Stimulated activated CD4-positive, alpha-beta T cell treated with anti-CD3 and anti-CD28 coated beads, Interleukin-1b, Interleukin-23, amount 100 ng/mL, for 4 hours (primary cell): ENCODE results near the gene CATSPER3.

ENCODE experiments used
- DNase-seq, 2 donors: peaks; one replicate each; pipeline ENCODE4 v3.0.0-alpha.2; 2020; ENCODE audit warnings: low read depth in 2 of 2

The CATSPER3 gene

DNA sequence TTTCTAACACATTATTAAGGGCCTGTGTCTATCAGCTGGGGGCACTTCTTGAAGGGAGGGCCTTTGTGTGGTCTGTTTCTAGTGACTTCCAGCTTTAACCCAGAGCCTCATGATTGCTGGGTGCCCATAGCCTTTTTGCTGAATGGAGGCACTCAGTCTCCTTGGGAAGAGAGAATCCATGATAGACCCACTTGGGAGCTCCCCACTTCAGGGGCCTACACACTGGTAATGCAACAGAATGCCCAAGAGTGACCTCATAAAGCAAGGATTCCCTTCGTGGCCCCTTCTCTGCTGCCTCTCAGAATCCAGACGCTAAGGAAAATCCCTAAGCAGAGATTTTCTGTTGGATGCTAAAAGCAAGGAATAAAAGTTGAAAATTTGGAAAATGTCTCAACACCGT lies at the start of gene CATSPER3:
Gene CATSPER3 (plus strand): TSS at position 301 of the 400 bp plus-strand sequence. CDS start 85 bp downstream, at position 386.
- no peak for DNase-seq

DNA sequence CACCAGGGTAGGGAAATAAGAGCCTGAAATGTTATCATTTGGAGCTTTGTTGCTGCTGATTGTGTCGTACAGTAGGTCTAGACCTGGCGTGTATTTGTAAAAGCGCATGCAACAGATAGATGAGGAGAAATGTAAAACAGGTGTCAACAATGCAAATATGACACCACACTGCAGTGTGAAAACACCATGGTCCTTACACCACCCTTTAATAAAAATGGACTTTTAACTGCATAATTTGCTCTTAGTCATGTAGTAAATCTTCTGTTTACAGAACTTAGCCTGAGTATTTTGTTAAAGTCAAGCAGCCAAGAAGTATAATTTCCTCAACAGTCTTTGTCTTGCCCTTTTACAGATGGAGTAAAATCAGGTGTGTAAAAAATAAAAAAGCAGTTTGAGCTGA lies 48.8 kb upstream of the CATSPER3 start:
- no peak for DNase-seq

DNA sequence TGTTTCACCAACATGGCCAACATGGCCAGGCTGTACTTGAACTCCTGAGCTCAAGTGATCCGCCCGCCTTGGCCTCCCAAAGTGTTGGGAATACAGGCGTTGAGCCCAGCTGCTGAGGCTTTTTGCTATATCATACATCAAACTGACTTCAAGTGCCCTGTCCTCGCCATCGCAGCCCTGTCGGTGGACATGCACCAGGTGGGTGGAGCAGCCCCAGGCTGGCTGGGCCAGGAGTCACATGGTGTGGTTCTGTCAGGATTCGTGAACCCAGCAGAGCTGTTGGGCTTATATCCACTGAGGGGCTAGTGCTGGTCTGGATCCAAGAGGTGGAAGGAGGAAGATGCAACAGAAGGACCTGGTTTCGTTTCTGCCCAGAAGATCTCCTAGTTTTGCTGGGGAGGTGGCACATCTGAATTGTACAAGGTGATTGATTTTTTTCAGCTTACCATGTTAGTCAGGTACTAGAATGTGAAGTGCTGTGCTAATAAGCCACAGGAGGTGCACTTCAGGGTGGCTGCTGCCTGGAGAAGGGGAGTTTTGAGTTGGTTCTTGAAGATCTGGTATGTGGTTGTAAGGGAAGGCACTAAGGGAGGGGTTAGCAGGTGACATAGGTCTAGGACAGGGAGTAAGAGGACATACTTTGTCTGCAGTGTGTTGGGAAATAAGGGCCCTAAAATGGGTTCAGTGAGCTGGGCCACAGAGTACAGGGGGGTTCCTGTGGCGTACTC lies 46.7 kb upstream of the CATSPER3 start:
- no peak for DNase-seq

DNA sequence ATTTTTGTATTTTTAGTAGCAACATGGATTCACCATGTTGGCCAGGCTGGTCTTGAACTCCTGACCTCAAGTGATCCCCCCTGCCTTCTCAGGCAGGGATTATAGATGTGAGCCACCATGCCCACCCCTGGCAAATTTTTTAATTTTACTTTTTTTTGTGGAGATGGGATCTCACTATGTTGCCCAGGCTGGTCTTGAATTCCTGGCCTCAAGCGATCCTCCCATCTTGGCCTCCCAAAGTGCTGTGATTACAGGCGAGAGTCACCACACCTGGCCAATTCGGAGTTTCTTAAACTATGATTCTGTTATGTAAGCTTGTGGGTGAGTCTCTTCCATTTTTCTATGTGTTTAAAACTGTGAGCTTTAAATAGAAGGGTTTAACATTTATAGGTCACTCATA lies 35.2 kb upstream of the CATSPER3 start:
- DNase-seq, result no peak

DNA sequence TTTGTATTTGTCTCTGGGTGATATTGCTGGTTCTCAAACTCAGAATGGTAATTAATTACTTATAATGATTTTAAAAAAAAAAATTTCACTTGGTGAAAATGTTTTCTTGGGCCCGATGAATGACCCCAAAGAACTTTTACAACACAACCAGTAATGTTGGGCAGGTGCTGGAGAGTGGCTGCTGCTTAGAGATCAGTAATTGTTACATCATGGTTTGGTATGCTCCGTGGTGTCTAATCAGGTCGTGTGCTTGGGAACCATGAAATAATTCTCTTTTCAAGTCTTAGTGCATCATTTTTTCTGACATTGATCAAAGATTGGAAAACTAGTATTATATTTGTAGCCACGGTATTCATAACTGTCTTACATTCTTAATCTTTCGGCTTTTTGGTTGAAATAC lies 33.5 kb upstream of the CATSPER3 start:
- no peak for DNase-seq

DNA sequence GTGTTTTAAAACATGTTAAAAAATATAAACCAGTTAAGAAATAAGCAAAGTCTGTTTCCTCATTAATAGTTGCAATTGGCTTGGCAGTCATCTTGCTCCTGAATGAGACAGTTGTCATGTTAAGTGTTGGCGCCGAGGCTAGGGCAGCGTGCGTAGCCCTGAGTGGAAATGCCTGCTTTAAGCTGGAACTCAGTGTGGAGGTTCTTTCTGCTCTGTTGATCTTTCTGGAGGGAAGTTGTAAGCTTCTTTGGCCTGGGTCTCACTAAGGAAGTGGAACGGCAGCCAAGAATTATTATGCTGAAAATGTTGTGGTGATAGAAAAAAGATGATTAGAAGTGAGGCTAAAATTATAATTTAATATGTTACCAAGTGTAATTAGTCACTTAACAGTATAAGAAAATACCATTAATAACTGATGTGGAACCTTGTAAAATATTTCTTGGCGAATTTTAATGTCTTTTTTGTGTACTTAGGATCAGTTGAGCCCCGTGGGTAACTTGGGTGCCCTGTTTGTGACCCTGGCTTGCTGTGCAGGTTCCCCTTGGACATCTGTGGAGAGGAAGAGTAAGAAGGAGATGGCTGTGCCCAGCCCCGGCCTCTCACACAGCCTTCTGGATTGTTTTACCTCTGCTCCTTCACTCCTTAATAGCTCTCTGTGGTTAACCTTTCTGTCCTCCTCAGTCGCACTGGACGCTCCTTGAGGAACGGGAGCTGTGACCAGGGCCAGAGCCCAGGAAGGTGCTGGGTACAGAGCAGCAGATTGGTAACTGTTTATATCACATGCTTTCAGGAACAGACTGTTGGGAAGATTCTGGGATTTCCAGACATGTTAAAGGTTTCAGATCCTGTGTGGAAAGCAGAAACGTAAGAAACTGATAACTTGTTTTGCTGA lies 31.8 kb upstream of the CATSPER3 start:
- no peak for DNase-seq

DNA sequence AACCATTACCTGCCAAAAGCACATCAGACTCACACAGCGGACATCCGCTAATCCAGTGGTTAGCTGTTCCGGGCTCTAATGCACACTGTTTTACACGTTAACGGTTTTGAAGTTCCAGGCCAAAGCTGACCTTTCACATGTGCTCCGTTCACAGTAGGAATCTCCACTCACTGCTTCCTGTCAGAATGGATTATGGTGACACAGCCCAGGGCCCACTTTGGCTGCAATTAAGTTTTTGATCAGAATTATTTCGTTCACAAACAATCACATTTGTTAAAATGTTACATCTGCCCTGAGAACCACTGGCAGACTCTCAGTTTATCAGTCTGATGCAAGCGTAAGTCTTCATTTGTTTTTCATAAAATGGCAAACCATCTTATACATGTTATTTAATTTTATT lies 30.2 kb upstream of the CATSPER3 start:
- no peak for DNase-seq

DNA sequence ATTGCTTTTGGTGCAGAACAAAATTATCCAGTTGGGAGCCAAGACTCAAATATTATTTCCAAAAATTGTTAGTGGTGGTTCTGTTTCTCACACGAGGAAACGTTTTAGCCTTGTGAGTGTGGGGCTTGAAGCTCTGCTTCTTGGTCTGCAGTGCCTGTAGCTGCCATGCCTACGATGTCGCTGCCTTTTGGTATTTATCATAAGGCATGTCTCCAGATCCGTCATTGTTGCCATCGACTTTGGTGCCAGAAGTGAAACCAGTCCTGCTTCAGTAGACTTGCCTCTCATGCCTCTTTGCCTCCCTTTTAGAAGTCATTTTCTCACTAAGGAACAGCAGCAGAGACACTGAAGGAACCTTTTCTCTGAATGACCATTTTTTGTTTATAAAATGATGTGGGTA lies 29.7 kb upstream of the CATSPER3 start:
- DNase-seq, result no peak

DNA sequence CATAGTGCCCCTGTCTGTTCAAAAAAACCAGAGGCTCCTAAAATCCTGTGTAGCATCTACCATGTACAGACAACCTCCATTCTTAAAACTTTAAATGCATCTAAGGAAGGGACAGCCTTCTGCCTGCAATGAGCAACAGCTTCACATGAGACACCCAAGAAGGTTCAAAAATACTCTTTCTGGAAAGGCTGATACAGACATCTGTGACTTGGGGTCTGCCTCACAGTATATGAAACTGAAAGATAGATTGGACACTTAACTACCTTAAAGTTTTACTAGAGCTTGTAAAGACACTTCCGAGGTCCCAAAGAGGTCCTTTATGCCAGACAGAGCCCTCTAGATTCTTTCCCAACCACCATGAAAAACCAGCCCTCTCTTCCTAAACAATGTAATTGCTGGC lies 28.2 kb upstream of the CATSPER3 start:
- DNase-seq, result no peak

DNA sequence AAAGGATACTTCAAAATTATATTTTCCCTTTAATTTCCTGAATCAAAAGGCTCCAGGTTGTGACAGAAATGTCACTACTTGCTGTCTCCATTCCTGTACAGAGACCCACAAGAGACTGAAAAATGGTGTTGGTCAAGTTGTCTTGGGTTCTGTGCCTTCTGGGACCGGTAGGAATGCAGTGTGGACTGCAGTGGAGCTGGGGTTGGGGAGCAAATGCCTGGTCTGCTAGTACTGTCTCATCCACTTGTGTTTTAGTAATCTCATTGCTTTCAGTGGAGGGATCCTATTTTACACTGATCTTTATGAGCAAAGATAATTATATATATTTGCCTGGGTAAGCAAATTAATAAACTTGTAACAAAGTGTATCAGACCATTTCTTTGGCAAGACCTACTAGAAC lies 24.2 kb upstream of the CATSPER3 start:
- DNase-seq, result no peak

DNA sequence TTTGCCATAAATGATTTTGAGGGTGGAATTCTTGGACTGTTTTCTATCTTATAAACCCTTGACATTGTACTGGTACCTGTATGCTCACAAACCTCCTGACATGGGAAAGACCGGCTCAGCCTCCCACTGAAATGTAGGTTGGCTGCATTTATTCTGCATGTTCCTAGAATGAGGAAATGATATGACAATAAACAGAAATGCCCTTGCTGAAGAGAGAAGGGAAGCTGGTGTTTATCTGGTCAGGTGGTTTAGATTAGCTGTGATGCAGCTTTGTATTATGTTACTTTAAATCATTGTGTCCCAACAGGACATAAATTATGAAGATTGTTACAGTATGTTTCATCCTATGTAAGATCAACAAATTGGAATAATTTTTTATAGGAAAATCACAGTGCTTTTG lies 23.1 kb upstream of the CATSPER3 start:
- no peak for DNase-seq

DNA sequence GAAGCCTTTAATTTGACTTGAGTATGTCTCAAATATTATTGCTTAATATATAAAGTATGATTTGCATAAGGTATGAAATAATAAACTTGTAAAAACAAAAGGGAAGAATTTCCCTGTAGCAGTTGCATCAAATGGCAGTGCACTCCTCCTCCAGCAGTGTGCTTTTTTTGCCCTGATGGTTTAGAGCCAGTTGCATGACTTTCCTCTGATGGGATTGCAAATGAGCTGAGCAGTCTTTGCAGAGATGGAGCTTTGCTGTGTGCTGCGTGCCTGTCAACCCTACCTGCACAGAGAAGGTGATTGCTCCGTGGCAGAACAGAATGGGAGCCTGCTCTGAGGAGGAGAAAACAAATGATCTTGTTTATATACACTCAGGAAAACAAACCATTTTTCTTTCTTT lies 22.7 kb upstream of the CATSPER3 start:
- no peak for DNase-seq

DNA sequence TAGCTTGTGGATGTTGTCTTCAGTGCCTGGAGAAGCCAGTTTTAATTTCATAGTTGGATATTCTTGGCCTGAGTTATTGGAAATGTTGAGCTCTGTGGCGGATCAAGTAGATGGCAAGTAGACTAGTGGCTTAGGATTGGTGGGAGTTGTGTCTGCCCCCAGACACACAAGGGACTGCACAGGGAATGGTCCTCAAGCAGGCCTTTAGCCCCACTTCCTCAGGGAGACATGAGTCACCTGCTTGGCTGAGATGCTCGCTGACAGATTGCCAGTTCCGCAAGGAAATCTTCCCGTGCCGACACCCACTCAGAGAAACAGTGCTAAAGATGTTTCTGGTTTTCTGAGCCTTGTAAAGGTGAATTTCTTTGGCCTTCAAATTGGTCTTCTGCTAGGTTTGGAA lies 18.8 kb upstream of the CATSPER3 start:
- no peak for DNase-seq

DNA sequence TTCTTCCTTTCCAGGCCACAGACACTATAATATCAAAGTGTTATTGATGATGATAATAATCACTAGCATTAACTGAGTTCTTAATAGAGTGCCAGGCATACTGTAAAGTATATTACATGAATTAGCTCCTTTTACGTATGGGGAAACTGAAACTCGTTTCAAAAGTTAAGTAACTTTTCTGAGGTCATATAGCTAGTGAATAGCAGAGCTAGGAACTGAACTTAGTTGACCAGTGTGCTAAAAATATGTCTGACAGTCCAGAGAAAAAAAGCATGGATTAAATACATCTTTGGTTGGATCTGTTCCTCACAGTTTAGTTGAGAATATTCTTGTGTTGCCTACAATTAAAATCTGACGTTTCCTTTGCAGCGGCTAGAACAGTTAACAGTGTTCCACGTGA lies 18.4 kb upstream of the CATSPER3 start:
- no peak for DNase-seq

DNA sequence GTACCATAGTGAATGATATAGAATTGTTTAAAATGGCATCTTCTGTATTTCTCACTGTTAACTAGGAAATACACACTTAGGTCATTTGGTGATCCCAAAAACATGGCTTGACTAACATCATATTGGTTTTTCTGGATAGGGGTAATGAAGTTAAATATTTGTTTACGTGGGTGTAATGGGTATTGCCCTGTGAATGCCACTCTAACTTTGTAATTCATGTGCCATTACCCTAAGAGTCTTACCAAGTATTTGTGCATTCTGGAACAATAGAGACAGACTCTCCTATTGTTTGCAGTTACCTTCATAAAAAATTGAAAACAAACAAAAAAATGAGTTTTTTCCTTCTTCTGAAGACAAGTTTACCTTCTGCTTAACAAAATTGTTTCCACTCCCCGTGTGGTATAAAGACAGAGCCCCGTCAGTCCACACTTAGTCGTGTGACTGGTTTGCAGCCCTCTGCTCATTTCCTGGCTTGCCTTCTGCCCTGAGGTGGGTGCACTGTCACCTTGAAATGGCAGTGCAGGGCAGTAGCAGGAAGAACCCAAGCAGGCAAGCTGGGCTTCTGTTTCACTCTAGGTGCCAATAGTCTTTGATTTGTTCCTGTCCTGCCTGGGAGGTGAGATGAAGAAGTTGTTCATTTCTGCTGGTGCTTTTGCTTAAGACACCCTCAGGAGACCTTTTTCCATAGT lies 9.6 kb upstream of the CATSPER3 start:
- DNase-seq, result no peak

DNA sequence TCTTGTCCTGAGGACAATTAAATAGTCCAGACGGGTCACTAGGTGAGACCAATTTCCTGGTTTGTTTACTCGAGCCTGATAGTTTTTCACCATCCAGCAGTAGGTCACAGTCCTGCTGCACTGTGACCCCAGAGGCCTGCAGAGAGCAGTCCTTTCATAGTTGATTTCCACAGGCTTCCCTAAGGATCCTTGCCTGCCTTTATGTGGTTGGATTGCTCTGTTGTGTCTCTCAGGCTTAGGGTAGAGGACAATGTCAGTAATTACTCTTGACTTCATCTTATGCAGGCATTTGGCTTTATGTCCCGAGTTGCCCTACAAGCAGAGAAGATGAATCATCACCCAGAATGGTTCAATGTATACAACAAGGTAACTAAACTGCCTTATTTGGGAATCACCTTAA lies 9.0 kb upstream of the CATSPER3 start:
- DNase-seq, result no peak

DNA sequence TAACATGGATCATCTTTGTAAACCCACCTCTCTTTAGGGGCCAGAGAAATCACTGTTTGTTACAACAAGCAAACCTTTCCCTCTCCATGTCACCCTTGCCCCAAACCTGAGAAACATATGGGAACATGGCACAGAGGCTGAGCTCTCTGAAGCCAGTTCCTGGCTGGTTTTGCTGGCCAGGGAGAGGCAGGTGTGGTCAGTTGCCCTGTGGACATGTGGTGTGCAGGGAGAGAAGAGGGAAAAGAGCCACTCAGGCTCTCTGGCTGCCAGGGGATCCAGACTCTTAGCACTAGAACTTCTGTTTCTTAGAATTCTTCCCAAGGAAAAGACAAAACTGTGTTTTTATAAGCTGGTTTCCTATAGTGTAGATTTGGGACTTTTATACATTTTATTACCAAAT lies 4.6 kb upstream of the CATSPER3 start:
- DNase-seq, result no peak

DNA sequence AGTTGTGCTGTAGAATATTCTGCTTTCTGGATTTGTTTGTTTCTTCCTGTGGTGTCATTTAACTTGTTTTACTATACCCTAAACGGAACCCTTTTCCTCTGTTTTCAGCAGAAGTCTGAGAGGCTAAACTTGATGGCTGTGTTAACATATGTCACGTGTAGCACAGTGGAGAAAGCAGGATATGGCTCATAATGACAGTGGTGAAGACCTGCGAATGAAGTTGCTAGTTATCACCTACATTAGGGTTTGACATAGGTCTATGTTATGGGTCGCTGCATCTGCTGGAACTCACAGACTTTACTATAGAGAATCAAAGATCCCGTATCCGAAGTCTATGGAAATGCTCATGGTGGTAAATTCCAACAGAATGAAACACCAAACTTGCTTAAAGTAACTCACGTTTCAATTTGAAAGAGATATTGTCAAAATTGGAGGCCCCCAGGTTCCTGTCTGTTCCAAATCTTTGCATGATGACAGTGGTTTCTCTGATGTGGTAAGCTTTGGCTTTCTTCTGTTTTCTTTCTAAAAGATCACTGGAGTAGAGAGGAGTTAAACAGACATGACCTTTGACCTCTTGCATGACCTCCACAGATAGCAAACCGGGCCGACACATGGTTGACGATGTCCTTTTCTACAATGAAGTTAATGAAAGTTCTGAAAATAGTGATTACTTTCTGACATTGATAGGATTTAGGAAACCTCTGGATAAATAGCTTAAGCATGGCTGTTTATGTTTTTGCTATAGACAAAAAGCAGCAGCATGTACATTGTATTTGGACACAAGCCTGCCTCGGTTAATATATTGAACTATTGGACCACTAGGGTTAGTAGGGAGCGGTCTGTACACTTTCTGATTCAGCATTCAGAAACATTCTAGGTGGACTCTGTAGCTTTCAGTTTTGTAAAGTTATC lies 3.1 kb upstream of the CATSPER3 start:
- no peak for DNase-seq

DNA sequence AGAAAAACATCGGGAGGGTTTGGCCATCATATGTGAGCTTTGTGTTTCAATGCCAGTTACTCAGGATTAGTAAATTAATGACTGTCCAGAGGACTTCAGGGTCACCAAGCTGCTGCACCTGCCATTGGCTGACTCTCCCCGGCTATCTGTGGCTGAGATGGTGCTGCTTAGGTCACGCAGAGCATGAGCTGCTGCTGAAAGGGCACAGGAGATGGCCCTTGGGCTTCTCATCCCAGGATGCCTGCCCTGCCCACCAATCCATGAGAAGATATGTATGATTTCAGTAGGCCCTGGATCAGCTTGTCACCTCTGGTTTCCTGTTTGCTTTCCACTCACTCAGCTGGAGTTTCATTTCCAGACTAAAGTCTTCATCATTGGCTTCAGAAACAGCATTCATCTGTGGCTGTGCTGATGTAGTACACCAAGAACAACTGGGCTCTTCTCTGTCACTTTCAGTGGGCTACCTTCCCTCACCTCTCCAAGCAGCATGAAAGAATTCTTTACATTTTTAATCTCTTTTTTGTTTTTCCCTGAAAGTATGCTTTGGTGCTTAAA lies 2.4 kb upstream of the CATSPER3 start:
- DNase-seq, result no peak

DNA sequence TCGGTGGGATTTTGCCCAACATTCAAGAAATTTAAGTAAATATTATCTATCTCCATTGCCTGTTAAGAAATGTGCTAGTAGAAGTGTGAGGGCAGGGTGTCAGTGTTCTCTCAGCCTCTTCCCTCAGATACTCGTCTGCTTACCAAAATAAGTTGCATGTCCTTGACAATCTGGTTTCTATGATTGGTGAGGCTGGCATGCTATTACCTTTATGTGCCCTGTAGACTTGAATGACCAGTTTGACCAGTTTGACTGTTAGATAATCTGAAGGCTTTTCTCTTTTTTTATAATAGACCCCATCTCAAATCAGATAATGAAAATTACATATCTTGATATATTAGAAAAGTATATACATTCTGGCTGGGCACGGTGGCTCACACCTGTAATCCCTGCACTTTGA lies 348 bp downstream of the CATSPER3 start:
- DNase-seq, result no peak

DNA sequence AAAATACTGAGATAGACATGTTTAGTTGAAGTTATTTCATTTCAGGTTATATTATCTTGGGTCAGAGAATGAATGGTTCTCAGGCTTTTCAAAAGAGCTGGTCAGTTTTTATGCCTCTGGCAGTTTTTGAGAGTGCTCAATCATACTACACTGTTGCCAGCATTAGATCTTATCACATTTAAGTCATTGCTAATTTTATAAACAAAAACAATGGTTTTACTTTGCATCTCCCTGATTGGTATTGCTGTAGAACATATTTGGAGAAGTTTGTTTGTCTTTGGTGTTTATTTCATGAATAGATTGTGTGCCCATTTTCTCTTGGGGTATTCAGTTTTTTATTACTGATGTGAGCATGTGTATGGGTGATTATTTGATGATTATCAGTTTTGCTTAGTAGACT lies 1.5 kb downstream of the CATSPER3 start:
- no peak for DNase-seq
